DOHH2 (cell line): Measurements from ENCODE around the gene FAM53B.

Experiments used
- H3F3A ChIP-seq: fragments of 200-600 bp; sonication (generic), shearing (Covaris generic); 2 replicates; pipeline ENCODE4 v1.6.0; 2016; ENCODE audit warnings: antibody characterized with exemption, mild to moderate bottlenecking; ENCODE audit not compliant: control insufficient read depth, insufficient read depth
- H3K27ac ChIP-seq: fragments of 200-600 bp; sonication (generic); 2 replicates; pipeline ENCODE4 v1.5.1; 2014; ENCODE audit warnings: low read depth, mild to moderate bottlenecking, low read length, moderate library complexity
- H3K27me3 ChIP-seq: fragments of 200-600 bp; sonication (generic); 2 replicates; pipeline ENCODE4 v1.6.1; 2014; ENCODE audit warnings: mild to moderate bottlenecking, low read length, mixed read lengths; ENCODE audit not compliant: control insufficient read depth
- H3K36me3 ChIP-seq: fragments of 200-600 bp; sonication (generic); 2 replicates; pipeline ENCODE4 v1.6.1; 2014; ENCODE audit warnings: mild to moderate bottlenecking, low read length, moderate library complexity, mixed read lengths; ENCODE audit not compliant: control insufficient read depth
- H3K4me1 ChIP-seq: fragments of 200-600 bp; sonication (generic); 2 replicates; pipeline ENCODE4 v1.6.1; 2014; ENCODE audit warnings: mild to moderate bottlenecking, low read length, mixed read lengths; ENCODE audit not compliant: control insufficient read depth
- H3K4me2 ChIP-seq: fragments of 200-600 bp; sonication (generic); 2 replicates; pipeline ENCODE4 v1.6.0; 2014; ENCODE audit warnings: mild to moderate bottlenecking, low read length, moderate library complexity
- H3K4me3 ChIP-seq: fragments of 200-600 bp; sonication (generic); 2 replicates; pipeline ENCODE4 v1.5.1; 2014; ENCODE audit warnings: mild to moderate bottlenecking, low read length, mixed read lengths
- H3K79me2 ChIP-seq: fragments of 200-600 bp; sonication (generic); 2 replicates; pipeline ENCODE4 v1.6.1; 2014; ENCODE audit warnings: mild to moderate bottlenecking, low read length, mixed read lengths; ENCODE audit not compliant: control insufficient read depth
- H3K9me2 ChIP-seq: fragments of 200-600 bp; sonication (generic); replicated peaks from 2 replicates; pipeline ENCODE4 v1.6.1; 2014; ENCODE audit warnings: mild to moderate bottlenecking, low read length, mixed read lengths; ENCODE audit not compliant: control insufficient read depth
- H3K9me3 ChIP-seq: fragments of 200-600 bp; sonication (generic); 2 replicates; pipeline ENCODE4 v1.6.1; 2014; ENCODE audit warnings: antibody characterized with exemption, low read length, mixed read lengths; ENCODE audit not compliant: control insufficient read depth, insufficient read depth
- H4K20me1 ChIP-seq: fragments of 200-600 bp; sonication (generic); 2 replicates; pipeline ENCODE4 v1.6.0; 2014; ENCODE audit warnings: low read depth, mild to moderate bottlenecking, antibody characterized with exemption, low read length, moderate library complexity; ENCODE audit not compliant: control insufficient read depth, insufficient read depth
- EZH2phosphoT487 ChIP-seq: fragments of 200-600 bp; sonication (generic); IDR thresholded peaks from 2 replicates; pipeline ENCODE4 v1.6.1; 2017; ENCODE audit warnings: borderline replicate concordance, mild to moderate bottlenecking, antibody characterized with exemption, low read length, moderate library complexity, mixed read lengths
- TF ChIP-seq, protein P1 (sequence below): fragments of 200-600 bp; sonication (generic); IDR thresholded peaks from one replicate; pipeline ENCODE4 v1.5.1; 2014; ENCODE audit warnings: antibody characterized with exemption, mild to moderate bottlenecking, low read depth, low read length; ENCODE audit not compliant: poor library complexity, severe bottlenecking

The FAM53B gene

GRCh38 chr10:124597846-124598165, 146.4 kb downstream of the FAM53B start:
- Histone ChIP-seq H3K4me1 (peaks cover 36% of the 10 kb centered on the region), H3K9me3 (no peaks in the 10 kb centered on the region), H3F3A (no peaks in the 10 kb centered on the region), H3K36me3 (no peaks in the 10 kb centered on the region), H3K9me2 (no peaks in the 10 kb centered on the region), H4K20me1 (no peaks in the 10 kb centered on the region), H3K4me2 (no peak overlapping the region), H3K27me3 (no peaks in the 10 kb centered on the region), H3K79me2 (no peaks in the 10 kb centered on the region), H3K4me3 (no peak overlapping the region), H3K27ac (no peak overlapping the region)
- TF ChIP-seq, protein P1, sequence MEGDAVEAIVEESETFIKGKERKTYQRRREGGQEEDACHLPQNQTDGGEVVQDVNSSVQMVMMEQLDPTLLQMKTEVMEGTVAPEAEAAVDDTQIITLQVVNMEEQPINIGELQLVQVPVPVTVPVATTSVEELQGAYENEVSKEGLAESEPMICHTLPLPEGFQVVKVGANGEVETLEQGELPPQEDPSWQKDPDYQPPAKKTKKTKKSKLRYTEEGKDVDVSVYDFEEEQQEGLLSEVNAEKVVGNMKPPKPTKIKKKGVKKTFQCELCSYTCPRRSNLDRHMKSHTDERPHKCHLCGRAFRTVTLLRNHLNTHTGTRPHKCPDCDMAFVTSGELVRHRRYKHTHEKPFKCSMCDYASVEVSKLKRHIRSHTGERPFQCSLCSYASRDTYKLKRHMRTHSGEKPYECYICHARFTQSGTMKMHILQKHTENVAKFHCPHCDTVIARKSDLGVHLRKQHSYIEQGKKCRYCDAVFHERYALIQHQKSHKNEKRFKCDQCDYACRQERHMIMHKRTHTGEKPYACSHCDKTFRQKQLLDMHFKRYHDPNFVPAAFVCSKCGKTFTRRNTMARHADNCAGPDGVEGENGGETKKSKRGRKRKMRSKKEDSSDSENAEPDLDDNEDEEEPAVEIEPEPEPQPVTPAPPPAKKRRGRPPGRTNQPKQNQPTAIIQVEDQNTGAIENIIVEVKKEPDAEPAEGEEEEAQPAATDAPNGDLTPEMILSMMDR, result no peak
- TF ChIP-seq EZH2phosphoT487, result no peak

DNA sequence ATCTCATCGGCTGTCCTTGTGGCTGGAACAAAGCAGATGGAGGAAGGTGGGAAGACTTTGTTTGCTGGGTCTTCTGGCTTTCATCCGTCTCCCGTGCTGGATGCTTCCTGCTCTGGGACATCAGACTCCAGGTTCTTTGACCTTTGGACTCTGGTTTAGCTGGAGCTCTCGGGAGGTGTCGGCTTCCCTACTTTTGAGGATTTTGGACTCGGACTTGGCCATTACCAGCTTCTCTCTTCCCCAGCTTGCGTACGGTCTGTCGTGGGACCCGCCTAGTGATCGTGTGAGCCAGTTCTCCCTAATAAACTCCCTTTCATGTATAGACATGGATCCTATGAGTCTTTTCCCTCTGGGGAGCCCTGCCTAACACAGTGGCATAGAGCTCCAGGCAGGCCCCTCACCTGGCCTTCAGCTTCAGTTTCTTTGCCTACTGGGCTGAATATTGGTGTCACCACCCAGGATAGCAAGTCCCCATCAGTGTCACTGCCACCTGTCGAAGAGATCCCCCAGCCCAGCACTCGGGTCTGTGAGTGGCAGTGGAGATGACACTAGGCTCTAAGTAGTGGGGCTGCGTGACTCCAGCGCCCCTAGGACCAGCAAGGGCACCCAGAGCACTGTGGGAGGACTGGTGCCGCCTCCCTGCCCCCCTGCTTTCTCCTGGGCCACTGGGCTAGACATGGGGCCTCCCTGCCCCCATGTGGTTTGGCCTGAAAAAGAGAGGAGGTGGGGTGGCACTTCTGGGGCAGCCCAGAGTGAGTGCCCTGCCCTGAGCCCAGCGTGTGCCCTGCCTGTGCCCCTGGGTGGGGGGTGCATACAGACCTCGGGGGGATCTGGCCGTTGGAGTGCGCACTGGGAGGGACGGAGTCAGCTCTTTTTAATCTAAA, 147.0 kb downstream of the FAM53B start:
- Histone ChIP-seq H3K4me2 (no peak overlapping the region), H3K27me3 (no peaks in the 10 kb centered on the region), H3K79me2 (no peaks in the 10 kb centered on the region), H3K9me3 (no peaks in the 10 kb centered on the region), H3K36me3 (no peaks in the 10 kb centered on the region), H3F3A (no peaks in the 10 kb centered on the region), H3K4me1 (peaks cover 30% of the 10 kb centered on the region), H3K27ac (no peak overlapping the region), H4K20me1 (no peaks in the 10 kb centered on the region), H3K9me2 (no peaks in the 10 kb centered on the region), H3K4me3 (no peak overlapping the region)
- TF ChIP-seq, protein P1, result no peak
- no peak for TF ChIP-seq EZH2phosphoT487

GRCh38 chr10:124596116-124596785, 147.9 kb downstream of the FAM53B start:
- H3K9me2 ChIP-seq, result no peaks in the 10 kb centered on the region
- H3K27ac ChIP-seq, result no peak overlapping the region
- no peaks in the 10 kb centered on the region for H3K9me3 ChIP-seq
- no peaks in the 10 kb centered on the region for H3K27me3 ChIP-seq
- TF ChIP-seq, protein P1, result no peak
- TF ChIP-seq EZH2phosphoT487, result no peak
- H3F3A ChIP-seq, result no peaks in the 10 kb centered on the region
- H3K36me3 ChIP-seq, result no peaks in the 10 kb centered on the region
- H3K4me3 ChIP-seq, result no peak overlapping the region
- no peak overlapping the region for H3K4me2 ChIP-seq
- H4K20me1 ChIP-seq, result no peaks in the 10 kb centered on the region
- peaks cover 20% of the 10 kb centered on the region for H3K4me1 ChIP-seq
- no peaks in the 10 kb centered on the region for H3K79me2 ChIP-seq
